Eye (tissue), 1 donor: ENCODE results near the gene CACNA2D1.
"Not testable (repeated sequence)": the region's sequence is repeated elsewhere in the genome, so short reads cannot be mapped to it uniquely, and the experiment has no call there.

Source experiments
- DNase-seq: peaks from one replicate; pipeline ENCODE4 v3.0.0-alpha.2; 2015

Gene CACNA2D1

DNA sequence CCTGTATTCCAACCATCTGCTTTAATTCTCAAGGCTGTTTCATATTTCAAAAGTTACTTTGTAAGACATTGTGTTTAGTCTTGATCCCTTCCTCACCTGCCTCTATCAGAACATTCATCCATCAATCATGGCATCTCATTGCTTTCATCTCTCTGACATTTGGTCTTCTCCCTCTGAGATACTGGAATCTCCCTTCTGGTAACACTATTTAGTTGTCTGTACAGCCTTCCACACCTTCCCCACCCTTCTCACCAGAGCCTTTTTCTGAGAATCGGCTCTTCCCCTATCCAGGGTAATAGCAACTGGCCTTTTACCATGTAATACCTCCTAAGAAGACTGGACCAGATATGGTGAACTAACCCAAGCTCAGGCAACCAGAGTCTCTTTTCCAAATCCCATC, 10.1 kb downstream of the CACNA2D1 start:
- DNase-seq, result no peak

DNA sequence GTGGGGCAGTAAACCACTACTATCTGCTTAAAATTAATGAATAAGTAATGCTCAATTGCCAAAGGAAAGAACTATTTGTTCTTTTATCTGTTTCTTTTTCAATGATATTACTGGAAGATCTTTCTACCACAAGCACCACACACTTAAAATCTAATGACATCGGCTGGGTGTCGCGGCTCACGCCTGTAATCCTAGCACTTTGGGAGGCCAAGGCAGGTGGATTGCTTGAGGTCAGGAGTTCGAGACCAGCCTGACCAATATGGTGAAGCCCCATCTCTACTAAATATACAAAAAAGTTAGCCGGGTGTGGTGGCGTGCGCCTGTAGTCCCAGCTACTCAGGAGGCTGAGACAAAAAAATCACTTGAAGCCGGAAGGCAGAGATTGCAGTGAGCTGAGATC, 10.8 kb downstream of the CACNA2D1 start:
- DNase-seq, result not testable (repeated sequence)

DNA sequence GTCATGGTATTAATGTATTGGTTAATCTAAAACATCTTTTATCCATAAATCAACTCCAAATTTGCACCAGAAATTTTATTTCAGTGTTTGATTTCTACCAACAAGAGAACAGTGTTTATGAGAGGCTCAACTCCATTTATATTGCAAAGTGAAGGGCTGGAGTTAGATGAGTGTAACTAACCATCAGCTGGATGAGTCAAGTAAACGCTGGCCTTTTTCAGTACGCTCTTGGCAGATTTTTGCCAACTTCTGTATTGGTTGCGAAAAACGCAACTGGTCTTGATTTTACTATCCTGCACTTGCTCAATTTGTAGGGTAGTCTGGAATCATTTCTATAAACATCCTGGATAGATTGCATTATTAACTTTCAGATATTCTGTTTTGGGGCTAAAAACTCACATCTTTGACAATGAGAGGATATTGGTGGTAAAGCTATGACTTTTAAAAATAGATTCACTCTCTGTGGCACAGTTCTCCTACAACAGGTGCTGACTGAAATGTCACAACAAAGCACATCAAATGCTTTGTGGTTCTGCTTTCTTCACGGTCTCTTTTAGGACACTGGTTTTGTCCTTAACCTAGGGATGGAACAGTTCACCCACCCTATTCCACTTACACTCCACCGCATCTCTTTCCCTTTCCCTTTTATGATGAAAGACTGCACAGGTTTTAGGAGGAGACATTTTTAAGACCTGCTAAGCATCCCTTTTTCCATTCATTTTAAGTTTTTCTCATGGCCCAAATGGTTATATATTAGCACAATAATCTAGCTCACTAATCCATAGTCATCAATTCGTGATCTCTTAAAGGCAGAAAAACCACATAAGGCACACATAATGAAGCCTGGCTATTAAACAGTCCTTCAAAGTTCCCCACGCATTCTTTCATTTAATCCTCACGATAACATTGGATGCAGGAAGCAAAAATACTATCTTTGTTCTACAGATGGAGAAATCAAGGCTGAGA, 12.8 kb downstream of the CACNA2D1 start:
- DNase-seq, result no peak

DNA sequence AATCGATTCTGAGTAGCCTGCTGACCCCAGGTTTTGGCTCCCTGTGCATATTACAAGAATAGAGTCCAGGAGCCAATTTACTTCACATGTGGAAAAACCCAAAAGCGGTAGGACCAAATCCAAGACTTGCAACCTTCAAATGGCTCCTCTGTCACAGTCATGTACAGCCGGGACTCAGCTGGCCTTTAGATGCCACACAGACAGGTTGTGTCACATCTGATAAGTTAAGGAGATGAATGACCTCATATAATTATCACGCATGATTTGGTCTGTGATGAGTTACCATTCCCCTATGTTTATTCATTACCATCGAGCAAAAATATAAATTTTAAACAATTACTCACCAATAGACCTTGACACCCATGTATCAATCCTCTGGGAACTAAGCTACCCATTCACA, 14.2 kb downstream of the CACNA2D1 start:
- peak; percentile 72 for DNase-seq

DNA sequence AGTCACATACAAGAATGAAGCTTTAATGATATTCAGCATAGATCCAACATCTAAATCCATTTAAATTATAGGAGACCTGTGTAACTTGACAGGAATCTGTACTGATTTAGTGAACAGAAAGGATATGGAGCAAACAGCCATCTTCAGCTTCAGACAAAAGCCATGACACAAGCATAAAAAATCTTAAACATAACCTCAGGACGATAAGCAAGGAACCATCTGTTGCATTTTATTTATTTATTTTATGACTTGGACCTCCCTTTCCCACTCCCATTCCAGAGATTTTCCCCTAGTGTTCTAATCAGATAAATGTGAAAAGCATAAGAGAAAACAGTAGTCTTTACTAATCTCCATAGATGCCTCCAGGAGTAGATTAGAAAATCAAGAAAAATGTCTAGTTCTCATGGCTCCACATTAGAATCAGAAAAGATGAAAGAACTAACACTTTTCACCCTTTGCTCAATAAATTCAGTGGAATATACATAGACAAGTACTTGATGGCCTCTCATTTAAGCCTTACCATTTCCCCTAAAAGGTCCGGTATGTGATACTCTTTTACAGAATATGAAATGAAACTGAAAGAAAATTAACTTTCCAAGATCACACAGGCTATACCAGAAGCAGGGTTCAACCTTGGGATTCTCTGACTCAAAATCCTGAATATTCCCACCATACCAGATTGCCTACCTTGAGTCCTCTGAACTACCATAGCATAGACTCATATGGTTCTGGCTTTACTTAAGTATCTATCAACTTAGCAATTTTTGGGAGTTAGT, 15.2 kb downstream of the CACNA2D1 start:
- DNase-seq, result no peak

DNA sequence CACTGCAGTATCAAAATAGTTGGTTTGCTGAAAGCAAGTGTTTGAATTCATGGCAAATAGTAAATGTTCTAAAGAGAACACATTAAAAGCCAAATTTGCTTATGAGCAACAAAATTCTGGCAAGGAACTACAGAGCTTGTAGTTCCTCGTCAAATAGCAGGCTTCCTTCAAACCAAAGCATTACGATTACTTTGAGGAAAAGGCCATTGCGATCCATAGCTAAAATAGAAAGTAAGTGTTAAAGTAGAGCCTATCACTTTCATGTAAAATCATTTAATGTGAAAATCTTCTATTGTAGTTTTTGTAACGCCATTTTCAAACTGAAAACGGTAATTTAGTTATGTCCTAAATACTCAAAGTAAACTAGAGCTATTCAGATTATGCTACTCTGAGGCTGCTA, 20.1 kb downstream of the CACNA2D1 start:
- no peak for DNase-seq

DNA sequence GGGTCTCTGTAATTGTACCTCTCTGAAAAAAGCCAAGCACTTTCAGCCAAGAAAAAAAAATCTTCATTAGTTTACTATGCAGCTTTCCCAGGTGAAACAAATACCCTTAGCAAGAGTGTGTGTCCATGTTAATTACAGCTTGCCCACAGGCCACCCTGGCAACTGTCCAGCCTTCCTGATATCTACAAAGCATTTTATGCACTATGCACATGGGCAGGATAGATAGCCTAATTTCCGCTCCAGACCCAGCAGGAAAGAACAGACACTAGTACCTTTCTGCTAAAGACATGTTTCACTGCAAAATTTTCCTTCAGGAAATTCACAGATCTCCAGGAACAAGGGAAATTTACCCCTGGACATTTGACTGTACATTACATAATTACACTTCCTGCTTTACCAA, 24.4 kb downstream of the CACNA2D1 start:
- no peak for DNase-seq

DNA sequence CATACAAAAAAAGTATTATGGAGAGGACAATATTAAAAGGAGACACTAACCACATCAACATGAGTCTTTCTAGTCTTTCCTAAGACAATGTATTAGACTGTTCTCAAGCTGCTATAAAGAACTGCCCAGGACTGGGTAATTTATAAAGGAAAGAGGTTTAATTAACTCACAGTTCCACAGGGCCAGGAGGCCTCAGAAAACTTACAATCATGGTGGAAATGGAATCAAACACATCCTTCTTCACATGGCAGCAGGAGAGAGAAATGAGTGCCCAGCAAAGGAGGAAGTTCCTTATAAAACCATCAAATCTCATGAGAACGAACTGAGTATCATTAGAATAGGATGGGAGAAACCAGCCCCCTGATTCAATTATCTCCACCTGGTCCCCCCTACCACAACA, 25.7 kb downstream of the CACNA2D1 start:
- DNase-seq, result no peak

DNA sequence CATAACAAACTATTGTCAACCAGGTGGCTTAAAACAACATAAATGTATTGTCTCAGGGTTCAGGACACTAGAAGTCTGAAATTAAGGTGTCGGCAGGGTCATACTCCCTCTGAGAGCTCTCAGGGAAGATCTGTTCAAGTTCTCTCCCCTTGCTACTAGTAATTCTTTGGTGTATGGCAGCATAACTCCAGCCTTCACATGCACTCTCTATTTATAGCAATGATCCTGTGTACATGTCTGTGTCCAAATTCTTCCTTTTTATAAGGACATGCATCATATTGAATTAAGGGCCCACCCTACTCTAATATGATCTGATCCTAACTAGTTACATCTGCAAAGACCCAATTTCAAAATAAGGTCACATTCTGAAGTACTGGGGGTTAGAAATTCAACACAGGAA, 27.2 kb downstream of the CACNA2D1 start:
- DNase-seq, result no peak

DNA sequence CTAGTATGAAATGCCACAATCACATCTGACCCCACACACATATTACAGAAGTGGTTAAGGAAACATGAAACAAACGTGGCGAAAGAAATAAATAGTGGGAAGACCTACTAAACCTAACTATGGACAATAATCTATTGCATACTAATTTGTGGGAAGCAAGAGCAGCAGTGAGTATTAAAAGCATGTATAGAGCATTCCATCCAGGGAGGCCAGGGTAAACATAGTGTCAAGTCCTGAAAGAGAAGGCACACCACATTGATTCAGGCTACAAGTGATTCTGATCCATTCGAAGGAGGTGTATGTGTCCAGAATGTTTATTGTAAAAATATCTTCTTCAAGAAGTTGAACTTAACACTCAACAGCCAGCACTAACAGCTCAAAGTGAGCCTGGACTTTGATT, 29.2 kb downstream of the CACNA2D1 start:
- no peak for DNase-seq

DNA sequence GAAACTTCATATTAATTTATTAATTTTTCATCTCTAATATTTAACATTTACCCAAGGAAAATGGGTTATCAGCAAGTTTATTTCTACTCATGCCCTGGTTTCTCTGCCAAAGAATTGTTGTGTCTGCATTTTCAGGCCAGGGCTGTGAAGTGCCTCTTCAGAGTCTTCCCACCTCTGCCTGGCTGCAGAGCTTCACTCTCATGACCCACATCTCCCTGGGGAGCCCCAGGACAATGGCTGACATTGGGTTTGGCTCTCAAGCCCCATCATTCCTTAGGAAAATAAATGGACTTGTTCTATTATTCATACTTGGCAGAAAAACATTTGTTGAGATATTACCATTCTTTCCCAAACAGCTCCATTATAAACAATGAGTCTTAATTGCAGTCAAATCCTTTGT, 30.3 kb downstream of the CACNA2D1 start:
- peak; percentile 73 for DNase-seq

DNA sequence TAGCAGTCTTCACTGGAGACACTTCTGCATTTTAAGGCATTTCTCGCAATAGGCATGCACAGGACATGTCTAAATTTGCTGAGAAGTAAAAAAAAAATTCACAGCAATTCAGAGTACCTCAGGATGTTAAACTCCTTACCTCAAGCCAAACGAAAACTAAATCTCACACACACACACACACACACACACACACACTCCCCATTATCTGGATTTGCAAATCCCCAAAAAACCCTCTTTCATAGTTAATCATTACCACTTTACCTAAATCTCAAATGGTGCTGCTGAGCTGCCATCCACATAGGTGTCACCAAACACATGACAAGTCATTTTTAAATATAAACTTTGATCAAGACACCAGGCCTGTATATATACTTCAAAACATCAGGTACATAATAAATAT, 31.8 kb downstream of the CACNA2D1 start:
- DNase-seq, result no peak

DNA sequence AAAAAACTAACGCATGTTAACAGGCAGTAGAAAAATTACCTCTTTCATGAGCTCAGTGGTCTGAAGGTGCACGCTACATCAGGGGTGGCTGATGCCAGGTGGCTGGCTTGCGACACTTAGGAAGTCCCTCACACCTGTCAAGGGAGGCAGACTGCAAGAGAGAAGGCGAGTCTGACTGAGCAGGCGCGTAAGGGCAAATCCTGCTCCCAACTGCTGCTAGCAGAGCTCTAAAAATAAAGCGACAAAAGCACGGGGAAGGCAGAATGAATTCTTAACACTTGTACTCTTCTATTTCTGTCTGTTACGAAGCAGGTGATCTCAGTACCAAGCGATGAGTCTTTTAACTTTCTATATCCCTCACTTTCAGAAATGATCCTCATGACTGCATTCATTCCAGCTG, 33.1 kb downstream of the CACNA2D1 start:
- DNase-seq, result no peak

DNA sequence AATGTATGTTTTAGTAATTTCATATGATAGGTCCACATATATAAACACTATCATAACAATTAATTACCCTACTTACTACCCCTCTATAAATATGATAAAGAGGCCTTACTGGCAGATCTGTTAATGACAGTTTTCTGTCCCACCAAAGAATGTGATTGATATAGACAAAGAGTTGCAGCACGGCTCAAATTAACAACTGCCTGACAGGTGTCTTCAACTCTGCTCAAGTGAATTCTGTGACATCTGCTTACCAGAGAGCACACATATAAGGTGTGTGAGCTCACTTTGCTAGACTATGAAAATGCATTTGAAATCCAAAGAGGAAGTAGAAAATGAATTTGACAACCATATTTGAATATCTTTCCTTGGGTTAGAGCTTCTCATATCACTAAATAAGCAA, 36.6 kb downstream of the CACNA2D1 start:
- DNase-seq, result no peak

DNA sequence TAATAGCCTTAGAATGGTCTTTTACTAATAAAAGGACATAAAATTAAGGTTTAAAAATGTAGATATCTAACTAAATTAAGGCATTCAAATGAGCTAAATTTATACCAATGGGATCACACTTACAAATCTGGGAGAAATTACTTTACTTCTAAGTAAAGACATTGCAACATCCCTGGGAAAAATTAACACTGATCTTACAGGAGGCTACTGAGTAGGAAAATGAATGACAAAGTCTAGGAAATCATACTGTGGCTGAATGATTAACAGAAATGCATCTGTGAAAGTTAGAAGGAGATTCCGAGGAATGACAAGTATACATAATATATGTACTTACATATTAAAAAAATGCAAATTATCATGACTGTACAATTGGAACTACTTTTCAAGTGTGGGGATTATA, 38.3 kb downstream of the CACNA2D1 start:
- no peak for DNase-seq

DNA sequence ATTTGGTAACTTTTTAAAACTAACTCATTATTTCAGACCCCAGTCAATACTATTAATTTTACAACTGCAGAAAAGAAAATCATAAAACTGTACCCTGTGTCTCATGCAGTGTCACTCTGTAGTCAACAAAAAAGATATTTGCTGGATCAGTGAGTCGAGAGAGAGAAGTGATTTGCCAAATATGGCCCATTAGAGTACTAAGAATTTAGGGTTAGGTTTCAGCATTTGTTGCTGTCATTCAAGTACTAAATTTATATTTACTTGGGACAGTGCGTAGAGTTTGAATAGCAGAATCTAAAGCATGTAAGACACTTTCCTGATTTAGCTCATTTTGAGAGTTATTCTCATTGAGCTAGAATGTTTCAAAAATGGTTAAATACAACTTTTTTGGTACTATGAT, 38.9 kb downstream of the CACNA2D1 start:
- no peak for DNase-seq

DNA sequence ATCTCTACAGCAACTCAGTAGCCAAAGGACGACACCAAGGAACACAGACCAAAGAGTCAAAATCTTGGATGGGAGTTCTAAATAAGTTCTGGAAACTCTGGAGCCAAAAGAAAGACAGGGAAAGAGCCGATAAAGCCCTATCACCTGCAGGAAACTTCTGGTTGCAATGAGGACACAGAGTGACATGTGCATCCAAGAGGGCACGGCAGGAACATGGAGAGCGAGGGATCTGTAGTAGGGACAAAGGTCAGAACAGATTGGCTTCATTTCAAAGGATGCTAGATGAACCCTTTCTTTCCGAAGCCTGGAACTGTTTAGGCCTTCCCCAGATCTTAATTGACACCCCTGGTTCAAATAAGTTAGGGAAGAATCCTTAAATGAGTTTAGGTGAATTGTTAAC, 39.5 kb downstream of the CACNA2D1 start:
- no peak for DNase-seq

DNA sequence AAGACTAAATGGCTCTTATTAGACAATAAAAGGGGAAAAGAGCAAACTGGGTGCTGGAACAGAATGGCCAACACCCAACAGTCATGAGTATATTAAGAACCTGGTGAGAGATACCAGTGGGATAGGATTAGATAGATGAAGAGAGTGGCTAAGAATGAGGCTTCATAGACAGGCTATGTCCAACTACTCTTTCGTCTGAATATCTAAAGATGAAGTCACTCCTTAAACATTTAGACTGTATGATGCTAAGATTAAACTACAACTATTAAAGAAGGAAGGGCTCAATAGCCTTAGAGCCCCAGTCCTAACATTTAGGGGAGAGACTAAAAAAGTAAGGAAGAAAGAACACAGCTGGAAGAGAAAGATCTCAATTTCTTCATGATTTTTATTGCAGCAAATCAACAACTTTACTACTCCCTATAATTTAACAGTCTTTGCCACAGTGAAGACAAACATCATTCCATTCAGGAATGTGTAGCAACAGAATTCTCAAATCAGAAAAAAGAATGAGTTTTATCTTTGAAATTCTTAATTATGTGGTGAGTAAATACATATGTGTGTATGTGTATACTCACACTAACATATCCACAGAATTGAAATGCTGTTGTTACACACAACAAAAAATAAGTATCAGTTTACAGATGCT, 45.6 kb downstream of the CACNA2D1 start:
- DNase-seq, result no peak

DNA sequence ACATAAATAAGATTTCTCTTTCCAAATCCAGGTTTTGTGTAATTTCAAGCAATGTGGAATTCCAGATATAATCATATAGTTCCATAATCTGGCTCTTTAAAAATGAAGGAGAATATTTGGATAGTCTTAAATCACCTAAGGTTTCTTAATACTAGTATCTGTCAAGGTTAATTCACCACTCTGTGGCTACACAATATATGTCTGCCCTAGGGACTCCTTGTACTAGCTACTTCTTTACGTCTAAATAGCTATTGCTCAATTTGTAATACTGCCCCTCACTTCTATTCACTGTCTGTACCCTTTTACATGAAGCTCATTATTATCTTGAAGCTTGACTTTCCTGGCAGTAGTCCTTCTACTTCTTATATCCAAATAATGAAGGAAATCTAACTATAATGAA, 47.2 kb downstream of the CACNA2D1 start:
- DNase-seq, result no peak

DNA sequence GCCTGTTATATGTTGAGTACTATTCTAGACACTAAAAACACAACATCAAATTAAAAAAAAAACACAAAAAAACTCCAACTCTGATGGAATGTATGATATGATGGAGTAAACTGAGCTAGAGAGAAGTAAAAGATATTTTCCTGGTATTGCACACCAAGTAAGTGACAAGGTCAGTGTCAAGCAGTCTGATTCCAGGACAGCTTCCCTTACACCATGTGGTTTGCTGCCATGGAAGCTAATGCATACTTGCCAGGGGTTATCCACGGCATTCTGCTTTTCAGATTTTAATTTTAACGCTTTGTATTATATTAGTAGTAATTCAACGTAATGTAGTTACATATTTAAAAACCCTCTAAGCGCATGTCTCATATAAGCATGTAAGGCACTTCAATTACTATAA, 48.4 kb downstream of the CACNA2D1 start:
- DNase-seq, result no peak

DNA sequence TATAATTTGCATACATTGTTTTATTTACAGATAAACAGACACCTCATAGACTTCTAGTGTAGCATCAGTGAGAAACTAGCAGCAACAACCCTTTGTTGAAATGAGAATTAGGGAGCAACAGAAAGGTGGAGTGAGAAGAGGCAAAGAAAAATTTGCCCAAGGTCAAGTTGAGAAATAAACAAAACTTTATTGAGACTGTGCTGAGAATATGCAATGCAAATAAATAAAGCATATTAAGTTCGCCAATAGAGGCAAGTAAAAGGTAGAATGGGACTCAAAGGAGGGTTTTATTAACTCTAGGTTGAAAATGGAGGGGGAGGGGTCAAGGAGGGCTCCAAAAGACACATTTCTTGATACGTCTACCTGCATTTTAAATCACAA, 49.7 kb downstream of the CACNA2D1 start:
- no peak for DNase-seq

DNA sequence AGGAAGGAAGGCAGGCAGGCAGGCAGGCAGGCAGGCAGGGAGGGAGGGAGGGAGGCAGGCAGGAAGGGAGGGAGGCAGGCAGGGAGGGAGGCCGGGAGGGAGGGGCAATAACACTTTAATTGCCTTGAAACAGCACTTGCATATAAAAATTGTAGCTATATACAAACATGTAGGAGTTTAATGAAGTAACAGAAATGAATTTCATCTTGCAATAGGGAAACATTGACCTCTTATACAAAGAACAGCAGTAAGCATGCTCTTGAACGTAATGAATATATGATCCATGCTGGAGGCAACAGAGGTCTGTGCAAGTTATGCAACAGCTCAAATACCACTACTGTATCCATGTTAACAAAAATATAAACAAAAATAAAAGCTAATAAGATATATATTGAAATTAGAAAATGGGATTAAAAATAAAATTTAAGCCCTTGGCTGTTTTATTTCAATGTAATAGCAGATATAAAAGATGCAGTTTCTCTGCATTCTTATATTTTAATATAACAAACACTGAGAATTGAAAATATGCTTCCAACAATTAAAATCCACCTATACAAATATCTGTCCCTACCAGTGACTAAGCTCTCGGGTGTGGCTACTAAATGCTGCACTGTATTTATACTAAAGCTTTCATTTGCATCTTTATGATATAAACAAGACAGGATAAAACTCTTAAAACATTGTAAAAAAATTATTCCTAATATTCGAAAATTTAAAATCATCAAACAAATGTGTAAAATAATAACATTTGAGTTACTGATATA, 50.3 kb downstream of the CACNA2D1 start:
- no peak for DNase-seq

DNA sequence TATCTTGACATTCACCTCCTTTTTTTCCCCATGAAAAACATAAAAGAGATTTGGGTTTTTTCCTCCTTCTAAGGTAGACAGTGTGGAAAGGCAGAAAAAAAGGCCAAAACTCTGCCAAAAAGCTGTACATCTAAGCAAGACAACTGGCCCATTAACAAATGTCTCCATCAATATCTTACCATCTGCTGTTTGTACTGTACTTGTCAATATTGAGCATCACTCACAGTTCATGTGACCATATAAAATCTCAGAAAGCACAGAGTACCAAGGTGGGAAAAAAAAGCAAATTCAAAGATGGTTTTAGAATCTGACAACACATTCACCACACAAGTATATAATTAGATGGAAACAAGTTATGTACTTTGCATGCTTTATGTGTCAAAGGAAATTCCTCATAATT, 52.6 kb downstream of the CACNA2D1 start:
- DNase-seq, result peak; percentile 45
